Neural progenitor cell (in vitro differentiated cells): Measurements from ENCODE around the gene RBCK1. TPM values are rescaled to one million over a fixed set of nuclear protein-coding genes. Genes with fewer than 3 reads are reported as not detected.

ENCODE experiments used
- DNase-seq: peaks from one replicate; pipeline ENCODE4 v3.0.0-alpha.2; 2016; ENCODE audit warnings: low spot score
- H2AFZ ChIP-seq: fragments of 200-600 bp; sonication (generic); replicated peaks from 2 replicates; pipeline ENCODE4 v1.6.1; 2016; ENCODE audit warnings: antibody characterized with exemption
- H3F3A ChIP-seq: fragments of 200-600 bp; sonication (generic); 2 replicates; pipeline ENCODE4 v1.6.1; 2016; ENCODE audit warnings: antibody characterized with exemption, low read depth
- H3K27ac ChIP-seq: fragments of 200-600 bp; sonication (generic); 2 replicates; pipeline ENCODE4 v1.5.1; 2016; ENCODE audit warnings: mild to moderate bottlenecking
- H3K27me3 ChIP-seq: fragments of 200-600 bp; sonication (generic); 2 replicates; pipeline ENCODE4 v1.6.1; 2016; ENCODE audit warnings: mild to moderate bottlenecking, moderate library complexity
- H3K36me3 ChIP-seq: fragments of 200-600 bp; sonication (generic); 2 replicates; pipeline ENCODE4 v1.5.1; 2016
- H3K4me1 ChIP-seq: fragments of 200-600 bp; sonication (generic); 2 replicates; pipeline ENCODE4 v1.6.1; 2016; ENCODE audit warnings: mixed run types
- H3K4me2 ChIP-seq: fragments of 200-600 bp; sonication (generic); 2 replicates; pipeline ENCODE4 v1.6.1; 2016
- H3K4me3 ChIP-seq: fragments of 200-600 bp; sonication (generic); 2 replicates; pipeline ENCODE4 v1.5.1; 2016
- H3K79me2 ChIP-seq: fragments of 200-600 bp; sonication (generic); 2 replicates; pipeline ENCODE4 v1.6.1; 2016; ENCODE audit warnings: low read depth
- H3K9ac ChIP-seq: fragments of 200-600 bp; sonication (generic); 2 replicates; pipeline ENCODE4 v1.6.1; 2016
- H3K9me3 ChIP-seq: fragments of 200-600 bp; sonication (generic); 2 replicates; pipeline ENCODE4 v1.5.1; 2016; ENCODE audit warnings: low read depth
- H4K20me1 ChIP-seq: fragments of 200-600 bp; sonication (generic); 2 replicates; pipeline ENCODE4 v1.6.1; 2016; ENCODE audit warnings: low read depth
- H3K27ac Mint-ChIP-seq: 3 replicates; pipeline ENCODE4 v1.8.0; 2021; ENCODE audit warnings: mixed read lengths
- H3K27me3 Mint-ChIP-seq: 2 replicates; pipeline ENCODE4 v1.8.0; 2022; ENCODE audit warnings: low read depth, mild to moderate bottlenecking, inconsistent platforms, moderate library complexity, mixed read lengths; ENCODE audit not compliant: insufficient read depth
- H3K36me3 Mint-ChIP-seq: 3 replicates; pipeline ENCODE4 v1.8.0; 2021; ENCODE audit warnings: mixed read lengths
- H3K4me1 Mint-ChIP-seq: 3 replicates; pipeline ENCODE4 v1.8.0; 2021; ENCODE audit warnings: mixed read lengths
- H3K4me3 Mint-ChIP-seq: 3 replicates; pipeline ENCODE4 v1.8.0; 2021; ENCODE audit warnings: mild to moderate bottlenecking, moderate library complexity, mixed read lengths
- H3K9me3 Mint-ChIP-seq: 3 replicates; pipeline ENCODE4 v1.8.0; 2020; ENCODE audit warnings: mixed read lengths
- EZH2 ChIP-seq: fragments of 200-600 bp; sonication (generic); IDR thresholded peaks from 2 replicates; pipeline ENCODE4 v1.6.1; 2017; ENCODE audit warnings: antibody characterized with exemption, mild to moderate bottlenecking, moderate library complexity
- EZH2phosphoT487 ChIP-seq: fragments of 200-600 bp; sonication (generic); IDR thresholded peaks from 2 replicates; pipeline ENCODE4 v1.6.1; 2017; ENCODE audit warnings: antibody characterized with exemption
- total RNA-seq: library from RNA; depleted of rRNA; stranded (reverse); fragments of >200 nt; gene quantifications from 2 replicates; pipeline ENCODE4 v1.2.3, GENCODE V29; 2015; ENCODE audit warnings: low replicate concordance
- TF ChIP-seq, protein P1 (sequence below): fragments of 200-600 bp; sonication (generic); IDR thresholded peaks from 2 replicates; pipeline ENCODE4 v1.5.1; 2017; ENCODE audit warnings: antibody characterized with exemption, mild to moderate bottlenecking

The RBCK1 gene
- total RNA-seq, 1 donor from 2014 or later, result 24.3 TPM

GRCh38 chr20:417801-418342, 9.8 kb downstream of the RBCK1 start:
- no peak for TF ChIP-seq EZH2
- no peak for TF ChIP-seq EZH2phosphoT487
- TF ChIP-seq, protein P1, sequence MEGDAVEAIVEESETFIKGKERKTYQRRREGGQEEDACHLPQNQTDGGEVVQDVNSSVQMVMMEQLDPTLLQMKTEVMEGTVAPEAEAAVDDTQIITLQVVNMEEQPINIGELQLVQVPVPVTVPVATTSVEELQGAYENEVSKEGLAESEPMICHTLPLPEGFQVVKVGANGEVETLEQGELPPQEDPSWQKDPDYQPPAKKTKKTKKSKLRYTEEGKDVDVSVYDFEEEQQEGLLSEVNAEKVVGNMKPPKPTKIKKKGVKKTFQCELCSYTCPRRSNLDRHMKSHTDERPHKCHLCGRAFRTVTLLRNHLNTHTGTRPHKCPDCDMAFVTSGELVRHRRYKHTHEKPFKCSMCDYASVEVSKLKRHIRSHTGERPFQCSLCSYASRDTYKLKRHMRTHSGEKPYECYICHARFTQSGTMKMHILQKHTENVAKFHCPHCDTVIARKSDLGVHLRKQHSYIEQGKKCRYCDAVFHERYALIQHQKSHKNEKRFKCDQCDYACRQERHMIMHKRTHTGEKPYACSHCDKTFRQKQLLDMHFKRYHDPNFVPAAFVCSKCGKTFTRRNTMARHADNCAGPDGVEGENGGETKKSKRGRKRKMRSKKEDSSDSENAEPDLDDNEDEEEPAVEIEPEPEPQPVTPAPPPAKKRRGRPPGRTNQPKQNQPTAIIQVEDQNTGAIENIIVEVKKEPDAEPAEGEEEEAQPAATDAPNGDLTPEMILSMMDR, result no peak
- H3K27me3 ChIP-seq, result no peaks in the 10 kb centered on the region
- Mint-ChIP-seq H3K27me3 (peaks cover 2% of the 10 kb centered on the region), H3K9me3 (no peaks in the 10 kb centered on the region), H3K36me3 (peaks cover 30% of the 10 kb centered on the region), H3K4me3 (no peak overlapping the region), H3K27ac (no peak overlapping the region), H3K4me1 (no peaks in the 10 kb centered on the region)
- no peak overlapping the region for H3K9ac ChIP-seq
- no peak overlapping the region for H3K4me2 ChIP-seq
- H3K4me3 ChIP-seq, result no peak overlapping the region
- peaks cover 6% of the 10 kb centered on the region for H4K20me1 ChIP-seq
- H3K79me2 ChIP-seq, result peaks cover 8% of the 10 kb centered on the region
- no peak overlapping the region for H3K27ac ChIP-seq
- DNase-seq, result no peak
- no peaks in the 10 kb centered on the region for H3F3A ChIP-seq
- no peaks in the 10 kb centered on the region for H3K4me1 ChIP-seq
- H2AFZ ChIP-seq, result no peak overlapping the region
- peaks cover 4% of the 10 kb centered on the region for H3K36me3 ChIP-seq
- H3K9me3 ChIP-seq, result no peaks in the 10 kb centered on the region

- Histone ChIP-seq H3K4me1 (no peaks in the 10 kb centered on the region), H3K27me3 (no peaks in the 10 kb centered on the region), H4K20me1 (peaks cover 6% of the 10 kb centered on the region), H3K36me3 (no peaks in the 10 kb centered on the region), H3K9ac (no peak overlapping the region), H2AFZ (no peak overlapping the region), H3K4me2 (no peak overlapping the region), H3K9me3 (no peaks in the 10 kb centered on the region), H3F3A (no peaks in the 10 kb centered on the region), H3K79me2 (peaks cover 6% of the 10 kb centered on the region), H3K27ac (no peak overlapping the region), H3K4me3 (no peak overlapping the region)
- Mint-ChIP-seq H3K36me3 (peaks cover 24% of the 10 kb centered on the region), H3K4me1 (no peaks in the 10 kb centered on the region), H3K27ac (no peak overlapping the region), H3K9me3 (no peaks in the 10 kb centered on the region), H3K27me3 (peaks cover 2% of the 10 kb centered on the region), H3K4me3 (no peak overlapping the region)
- TF ChIP-seq EZH2 (no peak), EZH2phosphoT487 (no peak)
- TF ChIP-seq, protein P1, result no peak
- DNase-seq, result no peak
These were observed 10.8 kb downstream of the RBCK1 start for GRCh38 chr20:418858-419365.

DNA sequence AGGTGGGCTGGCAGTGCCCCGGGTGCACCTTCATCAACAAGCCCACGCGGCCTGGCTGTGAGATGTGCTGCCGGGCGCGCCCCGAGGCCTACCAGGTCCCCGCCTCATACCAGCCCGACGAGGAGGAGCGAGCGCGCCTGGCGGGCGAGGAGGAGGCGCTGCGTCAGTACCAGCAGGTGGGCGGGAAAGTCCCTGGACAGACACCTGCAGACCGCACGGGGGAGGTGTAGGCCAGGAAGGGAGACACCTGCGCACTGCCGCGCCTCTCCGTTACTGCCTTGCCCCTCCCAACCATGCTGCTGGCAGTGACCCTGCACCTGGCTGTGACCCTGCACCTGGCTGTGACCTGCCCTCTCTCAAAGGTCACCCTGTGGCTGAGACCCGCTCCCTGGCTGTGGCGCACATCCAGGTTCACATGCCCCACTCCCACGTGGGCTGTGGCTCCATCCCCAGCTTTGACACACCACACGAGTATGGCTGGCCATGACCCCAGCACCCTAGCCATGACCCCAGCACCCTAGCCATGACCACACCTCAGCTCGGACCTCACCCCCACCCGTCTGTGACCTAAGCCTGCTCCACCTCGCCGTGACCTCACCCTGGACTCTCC, 11.6 kb downstream of the RBCK1 start:
- H3K4me1 ChIP-seq, result no peaks in the 10 kb centered on the region

More for the DNA sequence above, 11.6 kb downstream of the RBCK1 start:
- peaks cover 4% of the 10 kb centered on the region for H3K79me2 ChIP-seq
- TF ChIP-seq EZH2phosphoT487, result no peak
- no peak for TF ChIP-seq EZH2
- TF ChIP-seq, protein P1, result no peak
- H3K4me3 ChIP-seq, result no peak overlapping the region
- Mint-ChIP-seq H3K36me3 (peaks cover 26% of the 10 kb centered on the region), H3K4me3 (no peak overlapping the region), H3K27ac (no peak overlapping the region), H3K9me3 (no peaks in the 10 kb centered on the region), H3K4me1 (no peaks in the 10 kb centered on the region), H3K27me3 (peaks cover 2% of the 10 kb centered on the region)
- H4K20me1 ChIP-seq, result peaks cover 6% of the 10 kb centered on the region
- no peaks in the 10 kb centered on the region for H3K36me3 ChIP-seq
- H3K9me3 ChIP-seq, result no peaks in the 10 kb centered on the region
- no peak for DNase-seq
- H3F3A ChIP-seq, result no peaks in the 10 kb centered on the region
- H3K27ac ChIP-seq, result no peak overlapping the region
- H3K9ac ChIP-seq, result no peak overlapping the region
- H3K4me2 ChIP-seq, result no peak overlapping the region
- no peak overlapping the region for H2AFZ ChIP-seq
- H3K27me3 ChIP-seq, result no peaks in the 10 kb centered on the region
